ENCODE results near the gene SSNA1.

SSNA1 gene

DNA sequence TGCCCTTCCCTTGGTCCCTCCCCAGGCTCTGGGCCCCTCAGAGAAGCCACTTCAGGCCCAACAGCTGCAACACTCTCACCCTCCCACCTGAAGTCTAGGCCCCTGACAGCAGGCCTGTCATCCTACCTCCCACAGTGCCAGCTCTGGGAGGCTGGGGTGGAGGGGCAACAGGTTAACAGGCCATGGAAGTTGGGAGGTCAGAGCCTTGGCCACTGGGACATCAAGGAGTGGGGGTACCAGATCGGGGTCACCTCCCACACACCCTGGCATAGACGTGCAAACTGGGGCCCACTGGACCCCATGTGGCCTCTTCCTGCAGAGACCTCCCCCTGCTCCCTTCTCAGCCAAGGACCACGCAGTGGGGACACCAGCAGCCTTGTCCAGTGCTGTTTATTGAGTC is 2.8 kb downstream of the SSNA1 start:
- TF ChIP-seq BCL11B (tag by site-specific recombination; IDR thresholded peaks at IDR 0.05; ENCODE audit: low read depth) (peak; percentile 75), SCRT2 (tag by site-specific recombination; IDR thresholded peaks at IDR 0.05) (peak; percentile 90), GLIS1 (tag by site-specific recombination; IDR thresholded peaks at IDR 0.05) (peak; percentile 92), GLIS2 (tag by site-specific recombination; IDR thresholded peaks at IDR 0.05) (peak; percentile 67; the same call in 1 of the 2 replicates), SCRT1 (tag by site-specific recombination; IDR thresholded peaks at IDR 0.05; ENCODE audit: borderline replicate concordance) (peak; percentile 71; the same call in 1 of the 2 replicates), ZIC2 (tag by site-specific recombination; IDR thresholded peaks at IDR 0.05) (peak; percentile 71), ZFHX2 (tag by site-specific recombination; conservative IDR thresholded peaks at IDR 0.05) (peak; percentile 27; the same call in 1 of the 2 replicates), ZNF202 (tag by site-specific recombination; IDR thresholded peaks at IDR 0.05; ENCODE audit: borderline replicate concordance) (no peak)
- TF ChIP-seq, protein P1, sequence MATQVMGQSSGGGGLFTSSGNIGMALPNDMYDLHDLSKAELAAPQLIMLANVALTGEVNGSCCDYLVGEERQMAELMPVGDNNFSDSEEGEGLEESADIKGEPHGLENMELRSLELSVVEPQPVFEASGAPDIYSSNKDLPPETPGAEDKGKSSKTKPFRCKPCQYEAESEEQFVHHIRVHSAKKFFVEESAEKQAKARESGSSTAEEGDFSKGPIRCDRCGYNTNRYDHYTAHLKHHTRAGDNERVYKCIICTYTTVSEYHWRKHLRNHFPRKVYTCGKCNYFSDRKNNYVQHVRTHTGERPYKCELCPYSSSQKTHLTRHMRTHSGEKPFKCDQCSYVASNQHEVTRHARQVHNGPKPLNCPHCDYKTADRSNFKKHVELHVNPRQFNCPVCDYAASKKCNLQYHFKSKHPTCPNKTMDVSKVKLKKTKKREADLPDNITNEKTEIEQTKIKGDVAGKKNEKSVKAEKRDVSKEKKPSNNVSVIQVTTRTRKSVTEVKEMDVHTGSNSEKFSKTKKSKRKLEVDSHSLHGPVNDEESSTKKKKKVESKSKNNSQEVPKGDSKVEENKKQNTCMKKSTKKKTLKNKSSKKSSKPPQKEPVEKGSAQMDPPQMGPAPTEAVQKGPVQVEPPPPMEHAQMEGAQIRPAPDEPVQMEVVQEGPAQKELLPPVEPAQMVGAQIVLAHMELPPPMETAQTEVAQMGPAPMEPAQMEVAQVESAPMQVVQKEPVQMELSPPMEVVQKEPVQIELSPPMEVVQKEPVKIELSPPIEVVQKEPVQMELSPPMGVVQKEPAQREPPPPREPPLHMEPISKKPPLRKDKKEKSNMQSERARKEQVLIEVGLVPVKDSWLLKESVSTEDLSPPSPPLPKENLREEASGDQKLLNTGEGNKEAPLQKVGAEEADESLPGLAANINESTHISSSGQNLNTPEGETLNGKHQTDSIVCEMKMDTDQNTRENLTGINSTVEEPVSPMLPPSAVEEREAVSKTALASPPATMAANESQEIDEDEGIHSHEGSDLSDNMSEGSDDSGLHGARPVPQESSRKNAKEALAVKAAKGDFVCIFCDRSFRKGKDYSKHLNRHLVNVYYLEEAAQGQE (tag by site-specific recombination; IDR thresholded peaks at IDR 0.05), result no peak
- TF ChIP-seq, protein P2, sequence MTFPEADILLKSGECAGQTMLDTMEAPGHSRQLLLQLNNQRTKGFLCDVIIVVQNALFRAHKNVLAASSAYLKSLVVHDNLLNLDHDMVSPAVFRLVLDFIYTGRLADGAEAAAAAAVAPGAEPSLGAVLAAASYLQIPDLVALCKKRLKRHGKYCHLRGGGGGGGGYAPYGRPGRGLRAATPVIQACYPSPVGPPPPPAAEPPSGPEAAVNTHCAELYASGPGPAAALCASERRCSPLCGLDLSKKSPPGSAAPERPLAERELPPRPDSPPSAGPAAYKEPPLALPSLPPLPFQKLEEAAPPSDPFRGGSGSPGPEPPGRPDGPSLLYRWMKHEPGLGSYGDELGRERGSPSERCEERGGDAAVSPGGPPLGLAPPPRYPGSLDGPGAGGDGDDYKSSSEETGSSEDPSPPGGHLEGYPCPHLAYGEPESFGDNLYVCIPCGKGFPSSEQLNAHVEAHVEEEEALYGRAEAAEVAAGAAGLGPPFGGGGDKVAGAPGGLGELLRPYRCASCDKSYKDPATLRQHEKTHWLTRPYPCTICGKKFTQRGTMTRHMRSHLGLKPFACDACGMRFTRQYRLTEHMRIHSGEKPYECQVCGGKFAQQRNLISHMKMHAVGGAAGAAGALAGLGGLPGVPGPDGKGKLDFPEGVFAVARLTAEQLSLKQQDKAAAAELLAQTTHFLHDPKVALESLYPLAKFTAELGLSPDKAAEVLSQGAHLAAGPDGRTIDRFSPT (tag by site-specific recombination; IDR thresholded peaks at IDR 0.05), result no peak
- TF ChIP-seq, protein P3, sequence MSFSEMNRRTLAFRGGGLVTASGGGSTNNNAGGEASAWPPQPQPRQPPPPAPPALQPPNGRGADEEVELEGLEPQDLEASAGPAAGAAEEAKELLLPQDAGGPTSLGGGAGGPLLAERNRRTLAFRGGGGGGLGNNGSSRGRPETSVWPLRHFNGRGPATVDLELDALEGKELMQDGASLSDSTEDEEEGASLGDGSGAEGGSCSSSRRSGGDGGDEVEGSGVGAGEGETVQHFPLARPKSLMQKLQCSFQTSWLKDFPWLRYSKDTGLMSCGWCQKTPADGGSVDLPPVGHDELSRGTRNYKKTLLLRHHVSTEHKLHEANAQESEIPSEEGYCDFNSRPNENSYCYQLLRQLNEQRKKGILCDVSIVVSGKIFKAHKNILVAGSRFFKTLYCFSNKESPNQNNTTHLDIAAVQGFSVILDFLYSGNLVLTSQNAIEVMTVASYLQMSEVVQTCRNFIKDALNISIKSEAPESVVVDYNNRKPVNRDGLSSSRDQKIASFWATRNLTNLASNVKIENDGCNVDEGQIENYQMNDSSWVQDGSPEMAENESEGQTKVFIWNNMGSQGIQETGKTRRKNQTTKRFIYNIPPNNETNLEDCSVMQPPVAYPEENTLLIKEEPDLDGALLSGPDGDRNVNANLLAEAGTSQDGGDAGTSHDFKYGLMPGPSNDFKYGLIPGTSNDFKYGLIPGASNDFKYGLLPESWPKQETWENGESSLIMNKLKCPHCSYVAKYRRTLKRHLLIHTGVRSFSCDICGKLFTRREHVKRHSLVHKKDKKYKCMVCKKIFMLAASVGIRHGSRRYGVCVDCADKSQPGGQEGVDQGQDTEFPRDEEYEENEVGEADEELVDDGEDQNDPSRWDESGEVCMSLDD (tag by site-specific recombination; IDR thresholded peaks at IDR 0.05), result 0 out of 2 replicates have a peak, but pooled peaks have one; percentile 21
- TF ChIP-seq, protein P4, sequence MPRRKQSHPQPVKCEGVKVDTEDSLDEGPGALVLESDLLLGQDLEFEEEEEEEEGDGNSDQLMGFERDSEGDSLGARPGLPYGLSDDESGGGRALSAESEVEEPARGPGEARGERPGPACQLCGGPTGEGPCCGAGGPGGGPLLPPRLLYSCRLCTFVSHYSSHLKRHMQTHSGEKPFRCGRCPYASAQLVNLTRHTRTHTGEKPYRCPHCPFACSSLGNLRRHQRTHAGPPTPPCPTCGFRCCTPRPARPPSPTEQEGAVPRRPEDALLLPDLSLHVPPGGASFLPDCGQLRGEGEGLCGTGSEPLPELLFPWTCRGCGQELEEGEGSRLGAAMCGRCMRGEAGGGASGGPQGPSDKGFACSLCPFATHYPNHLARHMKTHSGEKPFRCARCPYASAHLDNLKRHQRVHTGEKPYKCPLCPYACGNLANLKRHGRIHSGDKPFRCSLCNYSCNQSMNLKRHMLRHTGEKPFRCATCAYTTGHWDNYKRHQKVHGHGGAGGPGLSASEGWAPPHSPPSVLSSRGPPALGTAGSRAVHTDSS (tag by site-specific recombination; IDR thresholded peaks at IDR 0.05), result no peak
- TF ChIP-seq, protein P5, sequence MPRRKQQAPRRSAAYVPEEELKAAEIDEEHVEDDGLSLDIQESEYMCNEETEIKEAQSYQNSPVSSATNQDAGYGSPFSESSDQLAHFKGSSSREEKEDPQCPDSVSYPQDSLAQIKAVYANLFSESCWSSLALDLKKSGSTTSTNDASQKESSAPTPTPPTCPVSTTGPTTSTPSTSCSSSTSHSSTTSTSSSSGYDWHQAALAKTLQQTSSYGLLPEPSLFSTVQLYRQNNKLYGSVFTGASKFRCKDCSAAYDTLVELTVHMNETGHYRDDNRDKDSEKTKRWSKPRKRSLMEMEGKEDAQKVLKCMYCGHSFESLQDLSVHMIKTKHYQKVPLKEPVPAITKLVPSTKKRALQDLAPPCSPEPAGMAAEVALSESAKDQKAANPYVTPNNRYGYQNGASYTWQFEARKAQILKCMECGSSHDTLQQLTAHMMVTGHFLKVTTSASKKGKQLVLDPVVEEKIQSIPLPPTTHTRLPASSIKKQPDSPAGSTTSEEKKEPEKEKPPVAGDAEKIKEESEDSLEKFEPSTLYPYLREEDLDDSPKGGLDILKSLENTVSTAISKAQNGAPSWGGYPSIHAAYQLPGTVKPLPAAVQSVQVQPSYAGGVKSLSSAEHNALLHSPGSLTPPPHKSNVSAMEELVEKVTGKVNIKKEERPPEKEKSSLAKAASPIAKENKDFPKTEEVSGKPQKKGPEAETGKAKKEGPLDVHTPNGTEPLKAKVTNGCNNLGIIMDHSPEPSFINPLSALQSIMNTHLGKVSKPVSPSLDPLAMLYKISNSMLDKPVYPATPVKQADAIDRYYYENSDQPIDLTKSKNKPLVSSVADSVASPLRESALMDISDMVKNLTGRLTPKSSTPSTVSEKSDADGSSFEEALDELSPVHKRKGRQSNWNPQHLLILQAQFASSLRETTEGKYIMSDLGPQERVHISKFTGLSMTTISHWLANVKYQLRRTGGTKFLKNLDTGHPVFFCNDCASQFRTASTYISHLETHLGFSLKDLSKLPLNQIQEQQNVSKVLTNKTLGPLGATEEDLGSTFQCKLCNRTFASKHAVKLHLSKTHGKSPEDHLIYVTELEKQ (tag by site-specific recombination; IDR thresholded peaks at IDR 0.05; ENCODE audit: borderline replicate concordance), result no peak
- Histone ChIP-seq H3K36me3 (ENCODE audit: control insufficient read depth in 2 of 2, insufficient read depth in 1 of 2, low read length in 2 of 2) (peaks cover 0 to 43% of the 10 kb centered on the region in 2 experiments; a peak in 1 of 3 replicates), H3K4me1 (ENCODE audit: control insufficient read depth, insufficient read depth, low read length) (peaks cover 14% of the 10 kb centered on the region), H3K4me3 (ENCODE audit: low read depth, low read length) (no peak overlapping the region), H3K9me3 (ENCODE audit: control insufficient read depth, insufficient read depth, low read depth, low read length) (no peaks in the 10 kb centered on the region), H3K27ac (ENCODE audit: extremely low read depth, low read depth, low read length) (no peak overlapping the region)
- CTCF ChIA-PET, result interaction anchor here (0.8 to 2.9 kb wide), 3 partner anchors 15 to 46 kb away, joined by 3 to 15 read pairs (median 4); no protein-coding TSS in a partner anchor
- POLR2A ChIA-PET, result interaction anchor here (1.3 to 7.1 kb wide), 4 partner anchors 14 to 32 kb away, joined by 5 to 178 read pairs (median 11); partner anchors contain the start of genes NDOR1, TMEM203 and TPRN

All from HEK293 (cell line).